K562 (cell line): Measurements from ENCODE around the gene CSNK1G3.

Experiments used
- CHD2 ChIP-seq: IDR thresholded peaks from 2 replicates; pipeline ENCODE4 v1.6.1; 2011; ENCODE audit warnings: low read depth, low read length
- KLF16 ChIP-seq: IDR thresholded peaks from 2 replicates; pipeline ENCODE4 v1.6.1; 2016; ENCODE audit warnings: antibody characterized with exemption
- RAD21 ChIP-seq, 2 experiments: fragments of 250-450 bp in 1 of 2; fragments of 450-650 bp in 1 of 2; sonication (Bioruptor Pico) in 1 of 2; formaldehyde crosslinking in 1 of 2; IDR thresholded peaks in 1 of 2; conservative IDR thresholded peaks in 1 of 2; 2 replicates each; pipeline versions ENCODE4 v1.4.0 to v1.8.0; 2020 to 2022; ENCODE audit warnings: mild to moderate bottlenecking in 2 of 2, moderate library complexity in 1 of 2
- RB1 ChIP-seq: fragments of 450-650 bp; IDR thresholded peaks from 2 replicates; pipeline ENCODE4 v1.6.1; 2017; ENCODE audit warnings: low read depth, mild to moderate bottlenecking
- SREBF2 ChIP-seq: sonication (generic); formaldehyde crosslinking; IDR thresholded peaks from 2 replicates; pipeline ENCODE4 v1.4.0; 2020; ENCODE audit warnings: mild to moderate bottlenecking, missing genetic modification reagents
- TCF7L2 ChIP-seq: fragments of 150-350 bp; IDR thresholded peaks from 2 replicates; pipeline ENCODE4 v1.6.1; 2016; ENCODE audit warnings: low read depth, mild to moderate bottlenecking, low read length, moderate library complexity
- U2AF1 ChIP-seq: fragments of 200-400 bp; formaldehyde crosslinking; optimal IDR thresholded peaks from 2 replicates; pipeline ENCODE3; 2017; ENCODE audit warnings: mild to moderate bottlenecking, low read depth, low read length, moderate library complexity
- ZNF23 ChIP-seq: fragments of 250-450 bp; sonication (Bioruptor Pico); IDR thresholded peaks from 2 replicates; pipeline ENCODE4 v1.4.0; 2020; ENCODE audit warnings: mild to moderate bottlenecking
- ZNF324 ChIP-seq: fragments of 250-450 bp; sonication (Bioruptor Pico); IDR thresholded peaks from 2 replicates; pipeline ENCODE4 v1.4.0; 2020; ENCODE audit warnings: mild to moderate bottlenecking
- ZNF507 ChIP-seq: conservative IDR thresholded peaks from 2 replicates; pipeline ENCODE4 v1.6.1; 2017; ENCODE audit warnings: missing genetic modification characterization, missing compliant biosample characterization
- TF ChIP-seq, protein P1 (sequence below), 3 experiments: IDR thresholded peaks in 2 of 3; conservative IDR thresholded peaks in 1 of 3; 2 replicates each; pipeline ENCODE4 v1.5.1; 2011 to 2012; ENCODE audit warnings: low read length in 3 of 3, mild to moderate bottlenecking in 3 of 3, control low read depth in 2 of 3, improper control_type of control experiment in 1 of 3, inconsistent platforms in 1 of 3, low read depth in 1 of 3, mixed read lengths in 1 of 3, moderate library complexity in 1 of 3; ENCODE audit not compliant: insufficient read depth in 2 of 3

GRCh38 chr5:123639244-123639643 is 127.3 kb downstream of the CSNK1G3 start:
- TF ChIP-seq SREBF2, result no peak
- TF ChIP-seq, protein P1, sequence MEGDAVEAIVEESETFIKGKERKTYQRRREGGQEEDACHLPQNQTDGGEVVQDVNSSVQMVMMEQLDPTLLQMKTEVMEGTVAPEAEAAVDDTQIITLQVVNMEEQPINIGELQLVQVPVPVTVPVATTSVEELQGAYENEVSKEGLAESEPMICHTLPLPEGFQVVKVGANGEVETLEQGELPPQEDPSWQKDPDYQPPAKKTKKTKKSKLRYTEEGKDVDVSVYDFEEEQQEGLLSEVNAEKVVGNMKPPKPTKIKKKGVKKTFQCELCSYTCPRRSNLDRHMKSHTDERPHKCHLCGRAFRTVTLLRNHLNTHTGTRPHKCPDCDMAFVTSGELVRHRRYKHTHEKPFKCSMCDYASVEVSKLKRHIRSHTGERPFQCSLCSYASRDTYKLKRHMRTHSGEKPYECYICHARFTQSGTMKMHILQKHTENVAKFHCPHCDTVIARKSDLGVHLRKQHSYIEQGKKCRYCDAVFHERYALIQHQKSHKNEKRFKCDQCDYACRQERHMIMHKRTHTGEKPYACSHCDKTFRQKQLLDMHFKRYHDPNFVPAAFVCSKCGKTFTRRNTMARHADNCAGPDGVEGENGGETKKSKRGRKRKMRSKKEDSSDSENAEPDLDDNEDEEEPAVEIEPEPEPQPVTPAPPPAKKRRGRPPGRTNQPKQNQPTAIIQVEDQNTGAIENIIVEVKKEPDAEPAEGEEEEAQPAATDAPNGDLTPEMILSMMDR (IDR thresholded peaks at IDR 0.05 in 2 of 3, conservative IDR thresholded peaks at IDR 0.05 in 1 of 3; ENCODE audit: insufficient read depth in 2 of 3, low read depth in 1 of 3, low read length in 3 of 3), result no peak
- TF ChIP-seq KLF16, result no peak
- TF ChIP-seq ZNF507 (tag), result no peak
- TF ChIP-seq TCF7L2, result no peak
- TF ChIP-seq U2AF1, result no peak
- TF ChIP-seq ZNF23, result no peak
- TF ChIP-seq ZNF324 (CRISPR knock-in tag), result no peak
- TF ChIP-seq CHD2, result no peak
- TF ChIP-seq RB1, result no peak
- TF ChIP-seq RAD21 (CRISPR knock-in tag; conservative IDR thresholded peaks at IDR 0.05 in 1 of 2, IDR thresholded peaks at IDR 0.05 in 1 of 2), result no peak
